GM12892 (cell line): Measurements from ENCODE around the gene ZNF567.

Experiments used
- POLR2A ChIP-seq: IDR thresholded peaks from 2 replicates; pipeline ENCODE4 v1.6.1; 2011; ENCODE audit warnings: low read depth, low read length, control low read depth
- POLR2AphosphoS5 ChIP-seq: IDR thresholded peaks from 2 replicates; pipeline ENCODE4 v1.6.1; 2011; ENCODE audit warnings: low read depth, low read length, control low read depth
- TAF1 ChIP-seq: IDR thresholded peaks from 2 replicates; pipeline ENCODE4 v1.6.1; 2011; ENCODE audit warnings: low read depth, mild to moderate bottlenecking, control low read depth, low read length, borderline replicate concordance

- TF ChIP-seq POLR2A (no peak), TAF1 (no peak), POLR2AphosphoS5 (no peak)
Observed at GRCh38 chr19:36672368-36672767, 15.0 kb upstream of the ZNF567 start.
